ENCODE measurements around the gene NFYA. TPM values are rescaled to one million over a fixed set of nuclear protein-coding genes. Genes with fewer than 3 reads are reported as not detected.

NFYA gene
- total RNA-seq, 1 experiment from 2014 or later: 43.0 TPM

GRCh38 chr6:41122918-41123317 is 50.1 kb downstream of the NFYA start:
- Histone ChIP-seq H3K79me2 (ENCODE audit: insufficient read depth, low read length) (no peaks in the 10 kb centered on the region), H3K23me2 (ENCODE audit: insufficient read length, low read depth, low read length, poor library complexity, severe bottlenecking) (no peaks in the 10 kb centered on the region), H2BK120ac (ENCODE audit: low read depth, low read length, poor library complexity, severe bottlenecking) (no peak overlapping the region), H4K91ac (ENCODE audit: insufficient read length, low read depth, low read length) (no peak overlapping the region), H3K9ac (ENCODE audit: extremely low read depth, insufficient read length, low read length) (no peak overlapping the region), H3K56ac (ENCODE audit: insufficient read length, low read depth, low read length) (no peak overlapping the region), H3K18ac (ENCODE audit: insufficient read length, low read depth, low read length) (no peak overlapping the region), H3K4me1 (ENCODE audit: insufficient read depth, low read length) (no peaks in the 10 kb centered on the region), H3K9me3 (ENCODE audit: control insufficient read depth, low read depth, low read length) (no peaks in the 10 kb centered on the region), H2BK20ac (ENCODE audit: low read depth, low read length, poor library complexity, severe bottlenecking) (no peak overlapping the region), H3K4ac (ENCODE audit: low read depth, low read length) (no peak overlapping the region), H2BK12ac (ENCODE audit: insufficient read length, low read depth, low read length) (no peak overlapping the region), H3K23ac (ENCODE audit: insufficient read length, low read depth, low read length) (no peak overlapping the region), H3K27me3 (ENCODE audit: insufficient read depth, low read length) (no peaks in the 10 kb centered on the region), H3K79me1 (ENCODE audit: insufficient read depth, low read depth, low read length, poor library complexity, severe bottlenecking) (no peaks in the 10 kb centered on the region), H4K8ac (replicated peaks; ENCODE audit: insufficient read length, low read depth, low read length) (no peak overlapping the region), H2BK15ac (ENCODE audit: low read depth, low read length) (no peak overlapping the region), H4K20me1 (ENCODE audit: control insufficient read depth, insufficient read depth, insufficient read length) (no peaks in the 10 kb centered on the region), H3T11ph (ENCODE audit: low read length) (no peak overlapping the region), H2AFZ (ENCODE audit: low read length) (no peak overlapping the region), H2AK5ac (ENCODE audit: insufficient read length, low read length) (no peak overlapping the region), H3K27ac (ENCODE audit: insufficient read length, low read depth, low read length) (no peak overlapping the region), H4K5ac (ENCODE audit: insufficient read length, low read depth, low read length) (no peak overlapping the region), H3K4me2 (ENCODE audit: insufficient read depth, insufficient read length, low read length) (no peak overlapping the region), H3K14ac (ENCODE audit: insufficient read depth, low read length) (no peak overlapping the region), H2BK5ac (ENCODE audit: insufficient read length, low read length) (no peak overlapping the region)
- Mint-ChIP-seq H3K9me3 (no peaks in the 10 kb centered on the region), H3K36me3 (ENCODE audit: insufficient read depth in 1 of 3, low read depth in 3 of 3) (peaks cover 0 to 16% (median 7%) of the 10 kb centered on the region in 3 experiments; a peak in 5 of 7 replicates), H3K4me1 (no peaks in the 10 kb centered on the region), H3K27me3 (ENCODE audit: low read depth) (no peaks in the 10 kb centered on the region), H3K4me3 (no peak overlapping the region), H3K27ac (no peak overlapping the region; a peak in 1 of 7 replicates)
- no peak for TF ChIP-seq CTCF (conservative IDR thresholded peaks at IDR 0.05)
- WGBS (ENCODE audit: extremely low coverage, insufficient read length, low lambda C conversion rate): no CpG with 5 or more reads among the region's 1 CpG
- DNase-seq: no peak

Measured in H9 (cell line).